ENCODE results near the gene FAM107B.

FAM107B gene

GRCh38 chr10:14478201-14478600 is 296.5 kb downstream of the FAM107B start:
- DNase-seq: no peak

GRCh38 chr10:14477408-14477710 is 297.3 kb downstream of the FAM107B start:
- DNase-seq: no peak

- no peak for DNase-seq
These were observed 297.9 kb downstream of the FAM107B start for GRCh38 chr10:14476641-14477407.

GRCh38 chr10:14476006-14476405 is 298.7 kb downstream of the FAM107B start:
- DNase-seq: no peak

- no peak for DNase-seq
These were observed 300.0 kb downstream of the FAM107B start for GRCh38 chr10:14474656-14475055.

GRCh38 chr10:14470920-14471319 is 303.8 kb downstream of the FAM107B start:
- DNase-seq: no peak

GRCh38 chr10:14468726-14469125 is 306.0 kb downstream of the FAM107B start:
- DNase-seq: no peak
